HepG2 (cell line): ENCODE data around the gene C20orf204. TPM values are rescaled to one million over a fixed set of nuclear protein-coding genes. Genes with fewer than 3 reads are reported as not detected.

ENCODE experiments used
- CENPT ChIP-seq: sonication (generic); formaldehyde crosslinking; IDR thresholded peaks from 2 replicates; pipeline ENCODE4 v1.8.0; 2022; ENCODE audit warnings: low read depth, mild to moderate bottlenecking, moderate library complexity, missing genetic modification reagents
- EP300 ChIP-seq, 3 experiments: sonication (generic) in 1 of 3; formaldehyde crosslinking in 1 of 3; IDR thresholded peaks; 2 replicates each; pipeline versions ENCODE4 v1.5.1 to v1.6.1; 2011 to 2020; ENCODE audit warnings: low read depth in 2 of 3, low read length in 2 of 3, borderline replicate concordance in 1 of 3, improper control_type of control experiment in 1 of 3, mild to moderate bottlenecking in 1 of 3, missing genetic modification reagents in 1 of 3, moderate library complexity in 1 of 3
- KDM4B ChIP-seq: sonication (generic); formaldehyde crosslinking; IDR thresholded peaks from 2 replicates; pipeline ENCODE4 v1.4.0; 2020; ENCODE audit warnings: missing genetic modification reagents
- MEF2D ChIP-seq: sonication (generic); formaldehyde crosslinking; IDR thresholded peaks from 2 replicates; pipeline ENCODE4 v1.5.1; 2020; ENCODE audit warnings: mild to moderate bottlenecking, missing genetic modification reagents
- RBM39 ChIP-seq: fragments of 200-400 bp; formaldehyde crosslinking; IDR thresholded peaks from one replicate; pipeline ENCODE4 v1.6.1; 2018; ENCODE audit warnings: antibody characterized with exemption, mild to moderate bottlenecking, low read depth, low read length; ENCODE audit not compliant: poor library complexity, severe bottlenecking
- TCF7 ChIP-seq: sonication (generic); IDR thresholded peaks from 2 replicates; pipeline ENCODE4 v1.6.1; 2016; ENCODE audit warnings: antibody characterized with exemption, low read depth
- TMF1 ChIP-seq: sonication (generic); formaldehyde crosslinking; IDR thresholded peaks from 2 replicates; pipeline ENCODE4 v1.8.1; 2022; ENCODE audit warnings: low read depth, missing genetic modification reagents
- ZEB1 ChIP-seq: IDR thresholded peaks from 2 replicates; pipeline ENCODE4 v1.6.1; 2012; ENCODE audit warnings: mild to moderate bottlenecking, low read depth, inconsistent platforms; ENCODE audit not compliant: insufficient replicate concordance
- ZKSCAN5 ChIP-seq: sonication (generic); formaldehyde crosslinking; IDR thresholded peaks from 2 replicates; pipeline ENCODE4 v1.5.1; 2020; ENCODE audit warnings: mild to moderate bottlenecking, missing genetic modification reagents
- ZNF616 ChIP-seq: sonication (generic); formaldehyde crosslinking; IDR thresholded peaks from 2 replicates; pipeline ENCODE4 v1.5.0; 2020; ENCODE audit warnings: low read depth, mild to moderate bottlenecking, missing genetic modification reagents
- ZNF629 ChIP-seq: sonication (generic); formaldehyde crosslinking; conservative IDR thresholded peaks from 2 replicates; pipeline ENCODE4 v1.5.0; 2020; ENCODE audit warnings: missing genetic modification reagents
- ZNF772 ChIP-seq: sonication (generic); formaldehyde crosslinking; IDR thresholded peaks from 2 replicates; pipeline ENCODE4 v1.5.0; 2020; ENCODE audit warnings: mild to moderate bottlenecking, missing genetic modification reagents
- polyA plus RNA-seq, 8 experiments: library from polyadenylated mRNA; depleted of rRNA in 3 of 8; stranded (reverse) in 7 of 8; unstranded in 1 of 8; fragments of >200 nt; fragmentation: Illumina TruSeq in 4 of 8; extraction: Trizol in 4 of 8; gene quantifications; 2 replicates each; pipeline versions ENCODE4 v1.2.1 to v1.2.3, GENCODE V29; 2011 to 2016; ENCODE audit warnings: low read depth in 4 of 8, missing spikeins in 1 of 8, mixed read lengths in 1 of 8; ENCODE audit not compliant: insufficient read depth in 1 of 8
- total RNA-seq, 5 experiments: library from RNA; depleted of rRNA; stranded (reverse); fragments of >200 nt; fragmentation: Illumina TruSeq; extraction: Trizol; gene quantifications; 2 replicates each; pipeline ENCODE4 v1.2.3, GENCODE V29; 2016; ENCODE audit warnings: low read depth in 1 of 5
- TF ChIP-seq, protein P1 (sequence below): IDR thresholded peaks from 2 replicates; pipeline ENCODE4 v1.6.1; 2016; ENCODE audit warnings: low read depth, missing genetic modification reagents, missing compliant biosample characterization
- TF ChIP-seq, protein P2 (sequence below): sonication (generic); formaldehyde crosslinking; IDR thresholded peaks from 2 replicates; pipeline ENCODE4 v1.8.1; 2022; ENCODE audit warnings: mild to moderate bottlenecking, missing genetic modification reagents
- TF ChIP-seq, protein P3 (sequence below): sonication (generic); formaldehyde crosslinking; IDR thresholded peaks from 2 replicates; pipeline ENCODE4 v1.8.1; 2023; ENCODE audit warnings: mild to moderate bottlenecking, missing genetic modification reagents
- TF ChIP-seq, protein P4 (sequence below): sonication (generic); formaldehyde crosslinking; IDR thresholded peaks from 2 replicates; pipeline ENCODE4 v1.4.0; 2020; ENCODE audit warnings: missing genetic modification reagents

C20orf204 gene
- total and polyA plus RNA-seq, 2 of the 13 experiments (the other 11 are each of a cell fraction or from before 2014, with no cell fraction given), result 22.1 to 80.0 TPM

DNA sequence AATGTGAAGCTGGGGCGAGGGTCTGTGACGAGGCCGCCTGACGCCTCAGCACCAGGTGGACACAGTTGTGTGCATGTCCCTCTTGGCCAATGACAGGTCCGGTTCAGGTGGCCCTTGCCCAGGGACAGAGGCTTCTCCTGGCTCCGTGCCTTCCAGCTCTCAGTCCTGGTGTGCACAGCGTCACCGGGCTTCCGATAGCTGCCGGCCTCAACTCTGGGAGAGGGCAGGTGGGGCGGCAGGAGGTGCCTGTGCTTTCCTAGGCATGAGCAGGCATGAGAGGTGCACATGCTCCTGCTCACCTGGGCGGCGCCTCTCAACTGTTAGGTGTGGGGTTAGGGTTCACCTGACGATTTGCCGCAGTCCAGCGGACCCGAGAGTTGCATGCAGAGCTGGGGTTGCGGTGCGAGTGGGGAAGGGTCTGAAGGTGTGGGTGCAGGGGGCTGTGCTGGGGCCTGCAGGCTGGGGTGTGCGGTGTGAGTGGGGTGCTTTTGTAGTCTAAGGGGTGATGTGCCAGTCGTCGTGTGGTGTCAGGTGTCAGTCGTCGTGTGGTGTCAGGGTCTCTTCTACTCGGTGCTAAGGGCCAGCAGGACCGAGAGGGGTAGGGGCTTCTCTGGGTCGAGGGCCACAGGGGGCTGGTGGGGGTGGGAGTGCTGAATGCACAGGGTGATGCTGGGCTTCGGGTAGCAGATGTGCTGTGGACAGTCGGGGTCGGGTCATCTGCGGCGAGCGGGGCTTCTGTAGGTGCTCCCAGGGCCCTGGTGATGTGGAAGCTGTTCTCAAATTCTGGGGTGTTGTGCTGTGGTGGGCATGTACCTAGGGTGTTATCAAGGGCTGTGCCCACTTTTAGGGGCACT, 17.2 kb downstream of the C20orf204 start (continued):
- TF ChIP-seq, protein P1, sequence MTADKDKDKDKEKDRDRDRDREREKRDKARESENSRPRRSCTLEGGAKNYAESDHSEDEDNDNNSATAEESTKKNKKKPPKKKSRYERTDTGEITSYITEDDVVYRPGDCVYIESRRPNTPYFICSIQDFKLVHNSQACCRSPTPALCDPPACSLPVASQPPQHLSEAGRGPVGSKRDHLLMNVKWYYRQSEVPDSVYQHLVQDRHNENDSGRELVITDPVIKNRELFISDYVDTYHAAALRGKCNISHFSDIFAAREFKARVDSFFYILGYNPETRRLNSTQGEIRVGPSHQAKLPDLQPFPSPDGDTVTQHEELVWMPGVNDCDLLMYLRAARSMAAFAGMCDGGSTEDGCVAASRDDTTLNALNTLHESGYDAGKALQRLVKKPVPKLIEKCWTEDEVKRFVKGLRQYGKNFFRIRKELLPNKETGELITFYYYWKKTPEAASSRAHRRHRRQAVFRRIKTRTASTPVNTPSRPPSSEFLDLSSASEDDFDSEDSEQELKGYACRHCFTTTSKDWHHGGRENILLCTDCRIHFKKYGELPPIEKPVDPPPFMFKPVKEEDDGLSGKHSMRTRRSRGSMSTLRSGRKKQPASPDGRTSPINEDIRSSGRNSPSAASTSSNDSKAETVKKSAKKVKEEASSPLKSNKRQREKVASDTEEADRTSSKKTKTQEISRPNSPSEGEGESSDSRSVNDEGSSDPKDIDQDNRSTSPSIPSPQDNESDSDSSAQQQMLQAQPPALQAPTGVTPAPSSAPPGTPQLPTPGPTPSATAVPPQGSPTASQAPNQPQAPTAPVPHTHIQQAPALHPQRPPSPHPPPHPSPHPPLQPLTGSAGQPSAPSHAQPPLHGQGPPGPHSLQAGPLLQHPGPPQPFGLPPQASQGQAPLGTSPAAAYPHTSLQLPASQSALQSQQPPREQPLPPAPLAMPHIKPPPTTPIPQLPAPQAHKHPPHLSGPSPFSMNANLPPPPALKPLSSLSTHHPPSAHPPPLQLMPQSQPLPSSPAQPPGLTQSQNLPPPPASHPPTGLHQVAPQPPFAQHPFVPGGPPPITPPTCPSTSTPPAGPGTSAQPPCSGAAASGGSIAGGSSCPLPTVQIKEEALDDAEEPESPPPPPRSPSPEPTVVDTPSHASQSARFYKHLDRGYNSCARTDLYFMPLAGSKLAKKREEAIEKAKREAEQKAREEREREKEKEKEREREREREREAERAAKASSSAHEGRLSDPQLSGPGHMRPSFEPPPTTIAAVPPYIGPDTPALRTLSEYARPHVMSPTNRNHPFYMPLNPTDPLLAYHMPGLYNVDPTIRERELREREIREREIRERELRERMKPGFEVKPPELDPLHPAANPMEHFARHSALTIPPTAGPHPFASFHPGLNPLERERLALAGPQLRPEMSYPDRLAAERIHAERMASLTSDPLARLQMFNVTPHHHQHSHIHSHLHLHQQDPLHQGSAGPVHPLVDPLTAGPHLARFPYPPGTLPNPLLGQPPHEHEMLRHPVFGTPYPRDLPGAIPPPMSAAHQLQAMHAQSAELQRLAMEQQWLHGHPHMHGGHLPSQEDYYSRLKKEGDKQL, result no peak
- peak; percentile 87 for TF ChIP-seq TMF1
- TF ChIP-seq ZKSCAN5 (CRISPR knock-in tag), result 0 out of 2 replicates have a peak, but pooled peaks have one; percentile 60
- peak; percentile 96 for TF ChIP-seq ZNF616
- TF ChIP-seq, protein P2, sequence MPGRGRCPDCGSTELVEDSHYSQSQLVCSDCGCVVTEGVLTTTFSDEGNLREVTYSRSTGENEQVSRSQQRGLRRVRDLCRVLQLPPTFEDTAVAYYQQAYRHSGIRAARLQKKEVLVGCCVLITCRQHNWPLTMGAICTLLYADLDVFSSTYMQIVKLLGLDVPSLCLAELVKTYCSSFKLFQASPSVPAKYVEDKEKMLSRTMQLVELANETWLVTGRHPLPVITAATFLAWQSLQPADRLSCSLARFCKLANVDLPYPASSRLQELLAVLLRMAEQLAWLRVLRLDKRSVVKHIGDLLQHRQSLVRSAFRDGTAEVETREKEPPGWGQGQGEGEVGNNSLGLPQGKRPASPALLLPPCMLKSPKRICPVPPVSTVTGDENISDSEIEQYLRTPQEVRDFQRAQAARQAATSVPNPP (CRISPR knock-in tag), result no peak
- TF ChIP-seq TCF7, result peak; percentile 53; the same call in 1 of the 2 replicates
- TF ChIP-seq MEF2D (CRISPR knock-in tag), result 0 out of 2 replicates have a peak, but pooled peaks have one; percentile 87
- TF ChIP-seq, protein P3, sequence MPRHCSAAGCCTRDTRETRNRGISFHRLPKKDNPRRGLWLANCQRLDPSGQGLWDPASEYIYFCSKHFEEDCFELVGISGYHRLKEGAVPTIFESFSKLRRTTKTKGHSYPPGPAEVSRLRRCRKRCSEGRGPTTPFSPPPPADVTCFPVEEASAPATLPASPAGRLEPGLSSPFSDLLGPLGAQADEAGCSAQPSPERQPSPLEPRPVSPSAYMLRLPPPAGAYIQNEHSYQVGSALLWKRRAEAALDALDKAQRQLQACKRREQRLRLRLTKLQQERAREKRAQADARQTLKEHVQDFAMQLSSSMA (CRISPR knock-in tag), result peak; percentile 96; the same call in 1 of the 2 replicates
- TF ChIP-seq ZEB1, result peak; percentile 96
- TF ChIP-seq, protein P4, sequence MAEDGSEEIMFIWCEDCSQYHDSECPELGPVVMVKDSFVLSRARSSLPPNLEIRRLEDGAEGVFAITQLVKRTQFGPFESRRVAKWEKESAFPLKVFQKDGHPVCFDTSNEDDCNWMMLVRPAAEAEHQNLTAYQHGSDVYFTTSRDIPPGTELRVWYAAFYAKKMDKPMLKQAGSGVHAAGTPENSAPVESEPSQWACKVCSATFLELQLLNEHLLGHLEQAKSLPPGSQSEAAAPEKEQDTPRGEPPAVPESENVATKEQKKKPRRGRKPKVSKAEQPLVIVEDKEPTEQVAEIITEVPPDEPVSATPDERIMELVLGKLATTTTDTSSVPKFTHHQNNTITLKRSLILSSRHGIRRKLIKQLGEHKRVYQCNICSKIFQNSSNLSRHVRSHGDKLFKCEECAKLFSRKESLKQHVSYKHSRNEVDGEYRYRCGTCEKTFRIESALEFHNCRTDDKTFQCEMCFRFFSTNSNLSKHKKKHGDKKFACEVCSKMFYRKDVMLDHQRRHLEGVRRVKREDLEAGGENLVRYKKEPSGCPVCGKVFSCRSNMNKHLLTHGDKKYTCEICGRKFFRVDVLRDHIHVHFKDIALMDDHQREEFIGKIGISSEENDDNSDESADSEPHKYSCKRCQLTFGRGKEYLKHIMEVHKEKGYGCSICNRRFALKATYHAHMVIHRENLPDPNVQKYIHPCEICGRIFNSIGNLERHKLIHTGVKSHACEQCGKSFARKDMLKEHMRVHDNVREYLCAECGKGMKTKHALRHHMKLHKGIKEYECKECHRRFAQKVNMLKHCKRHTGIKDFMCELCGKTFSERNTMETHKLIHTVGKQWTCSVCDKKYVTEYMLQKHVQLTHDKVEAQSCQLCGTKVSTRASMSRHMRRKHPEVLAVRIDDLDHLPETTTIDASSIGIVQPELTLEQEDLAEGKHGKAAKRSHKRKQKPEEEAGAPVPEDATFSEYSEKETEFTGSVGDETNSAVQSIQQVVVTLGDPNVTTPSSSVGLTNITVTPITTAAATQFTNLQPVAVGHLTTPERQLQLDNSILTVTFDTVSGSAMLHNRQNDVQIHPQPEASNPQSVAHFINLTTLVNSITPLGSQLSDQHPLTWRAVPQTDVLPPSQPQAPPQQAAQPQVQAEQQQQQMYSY (CRISPR knock-in tag), result peak; percentile 88
- TF ChIP-seq KDM4B (CRISPR knock-in tag), result peak; percentile 67
- TF ChIP-seq ZNF629 (CRISPR knock-in tag), result 0 out of 2 replicates have a peak, but pooled peaks have one; percentile 16
- peak; percentile 3 for TF ChIP-seq RBM39
- peak; percentile 73; the same call in 1 of the 2 replicates for TF ChIP-seq ZNF772 (CRISPR knock-in tag)
- TF ChIP-seq CENPT (CRISPR knock-in tag), result peak; percentile 58; the same call in 1 of the 2 replicates
- no peak for TF ChIP-seq EP300 (IDR thresholded peaks at IDR 0.05; ENCODE audit: low read depth in 2 of 2, low read length in 2 of 2)
- peak; percentile 39; the same call in 1 of the 2 replicates for TF ChIP-seq EP300 (CRISPR knock-in tag; IDR thresholded peaks at IDR 0.05; ENCODE audit: borderline replicate concordance)
